Left ventricle myocardium inferior (tissue), 1 donor: ENCODE measurements around the gene CDCA8. TPM values are rescaled to one million over a fixed set of nuclear protein-coding genes. Genes with fewer than 3 reads are reported as not detected.
A peak's percentile ranks its signal among the peaks of the same experiment; 100 is the strongest.

Experiments used
- DNase-seq: peaks from one replicate; pipeline ENCODE4 v3.0.0-alpha.2; 2020
- H3K27ac ChIP-seq: fragments of 200-600 bp; replicated peaks from 2 replicates; pipeline ENCODE4 v1.8.0; 2021
- H3K27me3 ChIP-seq: fragments of 200-600 bp; 2 replicates; pipeline ENCODE4 v1.8.0; 2021; ENCODE audit warnings: low read depth
- H3K36me3 ChIP-seq: fragments of 200-600 bp; 2 replicates; pipeline ENCODE4 v1.8.0; 2021
- H3K4me1 ChIP-seq: fragments of 200-600 bp; 2 replicates; pipeline ENCODE4 v1.8.0; 2021
- H3K4me3 ChIP-seq: fragments of 200-600 bp; 2 replicates; pipeline ENCODE4 v1.8.0; 2021; ENCODE audit warnings: mild to moderate bottlenecking, moderate library complexity
- H3K9me3 ChIP-seq: fragments of 200-600 bp; replicated peaks from 2 replicates; pipeline ENCODE4 v1.8.0; 2021
- intact Hi-C: fragments of 100-400 bp; cut with micrococcal nuclease; formaldehyde crosslinking; loops from one replicate; pipeline ENCODE4 v1.11.0; 2022
- total RNA-seq: library from RNA; stranded (reverse); fragmentation: NEBNext Ultra II Directional; extraction: Animal tissue kit (Norgen Biotek cat#: 25700); gene quantifications from one replicate; pipeline ENCODE4 v1.2.1, GENCODE V29; 2021
- TF ChIP-seq, protein P1 (sequence below): fragments of 200-600 bp; IDR thresholded peaks from 2 replicates; pipeline ENCODE4 v1.8.0; 2021; ENCODE audit warnings: antibody characterized with exemption, mild to moderate bottlenecking, borderline replicate concordance
- donor health status: DM: no; HTN: yes; CAD: no; lungs with severe emphysema.

CDCA8 gene
- total RNA-seq, 1 donor from 2014 or later, result 0.33 TPM

DNA sequence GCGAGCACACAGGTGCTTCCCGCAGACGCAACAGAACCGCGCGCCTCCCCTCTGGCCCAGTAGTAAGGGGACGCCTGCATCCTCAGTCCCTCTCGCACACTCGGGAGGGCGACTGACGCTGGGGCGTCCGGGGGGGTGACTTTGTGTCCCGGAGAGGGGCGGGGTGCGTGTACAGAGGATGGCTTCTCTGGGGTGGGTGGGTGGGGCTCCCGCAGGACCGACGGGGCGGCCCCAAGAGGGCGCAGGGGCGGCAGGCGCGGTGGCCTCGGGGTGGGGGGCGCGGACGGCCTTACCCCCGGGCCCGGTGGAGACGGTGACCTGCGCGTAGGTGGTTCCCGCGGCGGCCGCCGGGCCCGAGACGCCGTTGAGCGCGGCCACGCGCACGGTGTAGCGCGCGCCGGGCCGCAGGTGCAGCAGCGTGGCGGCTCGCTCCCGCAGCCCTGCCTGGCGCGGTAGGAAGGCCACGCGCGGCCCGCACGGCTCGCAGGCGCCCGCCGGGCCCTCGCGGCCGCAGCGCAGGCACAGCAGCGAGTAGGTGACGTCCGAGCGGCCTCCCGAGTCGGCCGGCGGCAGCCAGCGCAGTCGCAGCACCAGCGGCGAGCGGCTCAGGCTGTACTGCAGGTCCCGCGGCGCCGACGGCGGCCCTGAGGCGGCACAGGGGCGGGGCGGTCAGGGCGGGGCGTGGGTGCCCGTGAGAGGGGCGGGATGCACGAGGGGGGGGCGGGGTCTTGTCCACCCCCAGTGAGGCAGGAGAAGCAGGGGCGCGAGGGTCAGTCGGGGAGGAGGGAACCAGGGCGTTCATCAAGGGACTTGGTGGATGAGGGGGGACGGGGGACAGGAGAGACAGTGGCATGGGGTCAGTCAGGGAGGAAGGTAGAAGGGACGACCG is 60.5 kb downstream of the CDCA8 start:
- Histone ChIP-seq H3K4me1 (no peaks in the 10 kb centered on the region), H3K27ac (no peak overlapping the region), H3K27me3 (peaks cover 99% of the 10 kb centered on the region), H3K36me3 (no peaks in the 10 kb centered on the region), H3K4me3 (peak overlapping the region; percentile 51), H3K9me3 (no peaks in the 10 kb centered on the region)
- no peak for DNase-seq
- TF ChIP-seq, protein P1, sequence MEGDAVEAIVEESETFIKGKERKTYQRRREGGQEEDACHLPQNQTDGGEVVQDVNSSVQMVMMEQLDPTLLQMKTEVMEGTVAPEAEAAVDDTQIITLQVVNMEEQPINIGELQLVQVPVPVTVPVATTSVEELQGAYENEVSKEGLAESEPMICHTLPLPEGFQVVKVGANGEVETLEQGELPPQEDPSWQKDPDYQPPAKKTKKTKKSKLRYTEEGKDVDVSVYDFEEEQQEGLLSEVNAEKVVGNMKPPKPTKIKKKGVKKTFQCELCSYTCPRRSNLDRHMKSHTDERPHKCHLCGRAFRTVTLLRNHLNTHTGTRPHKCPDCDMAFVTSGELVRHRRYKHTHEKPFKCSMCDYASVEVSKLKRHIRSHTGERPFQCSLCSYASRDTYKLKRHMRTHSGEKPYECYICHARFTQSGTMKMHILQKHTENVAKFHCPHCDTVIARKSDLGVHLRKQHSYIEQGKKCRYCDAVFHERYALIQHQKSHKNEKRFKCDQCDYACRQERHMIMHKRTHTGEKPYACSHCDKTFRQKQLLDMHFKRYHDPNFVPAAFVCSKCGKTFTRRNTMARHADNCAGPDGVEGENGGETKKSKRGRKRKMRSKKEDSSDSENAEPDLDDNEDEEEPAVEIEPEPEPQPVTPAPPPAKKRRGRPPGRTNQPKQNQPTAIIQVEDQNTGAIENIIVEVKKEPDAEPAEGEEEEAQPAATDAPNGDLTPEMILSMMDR, result no peak
- intact Hi-C loops, result no loop called here

DNA sequence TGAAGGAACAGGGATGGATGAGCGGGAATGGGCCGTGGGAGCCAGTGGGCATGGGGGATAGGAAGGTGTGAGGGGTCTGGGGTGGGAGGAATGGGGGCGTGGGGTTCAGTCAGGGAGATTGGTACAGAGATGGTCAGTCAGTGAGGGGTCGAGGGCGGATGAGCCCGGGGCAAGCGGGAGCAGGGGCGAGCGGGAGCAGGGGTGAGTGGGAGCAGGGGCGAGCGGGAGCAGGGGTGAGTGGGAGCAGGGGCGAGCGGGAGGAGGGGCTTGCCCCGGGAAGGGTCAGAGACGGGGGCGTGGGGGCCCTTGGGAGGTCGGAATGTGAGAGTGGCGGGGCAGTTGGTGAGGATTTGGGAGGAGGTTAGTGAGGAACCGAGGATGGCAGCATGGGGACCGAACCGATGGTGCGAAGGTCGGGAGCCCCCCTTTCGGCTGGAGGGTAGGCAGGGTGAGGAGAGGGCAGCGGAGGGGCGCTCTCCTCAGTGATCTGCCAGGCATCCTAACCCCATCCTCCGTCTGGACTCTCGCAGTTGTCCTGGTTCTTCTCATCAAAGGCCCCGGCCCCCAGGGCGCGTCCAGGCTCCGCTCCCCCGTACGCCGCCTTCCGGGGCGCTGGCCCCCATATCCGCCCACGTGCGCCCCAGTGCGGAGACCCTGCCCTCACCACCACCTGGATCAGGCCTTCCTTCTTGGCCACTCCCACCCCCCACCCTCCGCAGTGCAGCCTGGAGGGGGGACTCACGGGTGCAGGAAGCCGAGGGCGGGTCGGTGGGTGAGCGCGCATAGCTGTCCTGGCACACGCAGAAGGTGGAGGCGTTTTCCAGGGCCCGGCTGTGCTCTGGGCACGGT is 61.4 kb downstream of the CDCA8 start:
- Histone ChIP-seq H3K9me3 (no peaks in the 10 kb centered on the region), H3K27me3 (peaks cover 99% of the 10 kb centered on the region), H3K4me3 (no peak overlapping the region), H3K36me3 (no peaks in the 10 kb centered on the region), H3K27ac (no peak overlapping the region), H3K4me1 (no peaks in the 10 kb centered on the region)
- TF ChIP-seq, protein P1, result no peak
- no peak for DNase-seq
- intact Hi-C loops, result no loop called here

DNA sequence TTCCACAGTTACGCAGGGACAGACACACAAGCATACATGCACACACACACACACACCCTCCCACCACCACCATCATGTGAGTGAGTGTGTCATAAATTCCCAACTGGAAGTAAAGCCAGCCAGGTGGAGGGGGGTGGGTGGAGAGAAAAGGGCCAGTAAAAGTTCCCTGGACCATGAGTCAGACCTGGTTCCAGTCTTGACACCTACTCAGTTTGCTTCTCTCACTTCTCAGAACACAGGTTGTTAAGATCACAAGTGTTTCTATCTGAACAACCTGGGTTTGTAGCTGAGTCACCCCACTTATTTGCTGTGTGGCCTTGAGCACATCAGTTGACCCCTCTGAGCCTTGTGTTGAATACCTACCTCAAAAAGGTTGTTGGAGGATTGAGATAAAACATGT is 63.0 kb downstream of the CDCA8 start:
- DNase-seq, result no peak
- Histone ChIP-seq H3K4me3 (no peak overlapping the region), H3K36me3 (no peaks in the 10 kb centered on the region), H3K4me1 (no peaks in the 10 kb centered on the region), H3K9me3 (no peaks in the 10 kb centered on the region), H3K27me3 (peaks cover 99% of the 10 kb centered on the region), H3K27ac (no peak overlapping the region)
- TF ChIP-seq, protein P1, result no peak
- intact Hi-C loops, result no loop called here

DNA sequence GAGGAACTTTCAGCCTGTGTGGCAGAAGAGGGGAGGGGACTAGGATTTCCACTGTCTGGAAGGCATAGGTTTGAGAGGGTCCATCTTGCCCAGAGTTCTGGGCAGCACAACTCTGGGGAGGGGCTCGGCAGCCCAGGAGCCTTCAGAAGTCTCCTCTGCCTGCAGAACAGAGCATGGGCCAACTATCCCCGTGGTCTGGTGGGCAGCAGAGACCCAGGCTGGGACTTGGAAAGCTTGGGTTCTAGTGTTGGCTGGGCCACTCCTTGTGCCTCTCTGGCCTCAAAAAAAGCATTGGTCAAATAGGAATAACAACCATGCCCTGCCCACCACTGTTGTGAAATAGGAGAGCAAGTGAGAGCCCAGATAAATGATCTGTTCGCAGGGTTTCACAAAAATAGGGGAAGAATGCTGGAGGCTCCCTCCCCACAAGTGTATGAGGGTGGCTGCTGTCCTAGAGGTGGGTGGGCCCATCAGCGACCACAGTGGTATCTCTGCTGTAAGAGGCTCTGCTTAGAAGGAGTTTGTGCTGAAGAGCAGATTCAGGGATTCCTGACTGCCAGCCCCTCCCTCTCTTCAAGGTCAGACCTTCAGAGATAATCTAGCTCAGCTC is 63.7 kb downstream of the CDCA8 start:
- TF ChIP-seq, protein P1, result no peak
- no peaks in the 10 kb centered on the region for H3K4me1 ChIP-seq
- H3K27ac ChIP-seq, result no peak overlapping the region
- no peak overlapping the region for H3K4me3 ChIP-seq
- no peak for DNase-seq
- intact Hi-C loops, result no loop called here
- H3K36me3 ChIP-seq, result no peaks in the 10 kb centered on the region
- H3K9me3 ChIP-seq, result no peaks in the 10 kb centered on the region
- H3K27me3 ChIP-seq, result peaks cover 99% of the 10 kb centered on the region

Other genes starting within 250 kb of the CDCA8 start
- 4.9 TPM for gene ZC3H12A, start 217.9 kb upstream of the CDCA8 start, total RNA-seq
- gene MEAF6, start 177.8 kb upstream of the CDCA8 start, total RNA-seq, result 34.1 TPM
- 7.0 TPM for gene SNIP1, start 138.2 kb upstream of the CDCA8 start, total RNA-seq
- 6.9 TPM for gene DNALI1, start 135.6 kb upstream of the CDCA8 start, total RNA-seq
- gene GNL2, start 96.6 kb upstream of the CDCA8 start, total RNA-seq, result 20.1 TPM
- gene RSPO1, start 57.6 kb upstream of the CDCA8 start, total RNA-seq, result not detected
- gene EPHA10, start 72.6 kb downstream of the CDCA8 start, total RNA-seq, result 0.14 TPM
- gene MANEAL, start 101.3 kb downstream of the CDCA8 start, total RNA-seq, result 1.9 TPM
- gene C1orf122, start 115.3 kb downstream of the CDCA8 start, total RNA-seq, result 47.3 TPM
- 5.7 TPM for gene YRDC, start 115.7 kb downstream of the CDCA8 start, total RNA-seq
- 11.3 TPM for gene MTF1, start 167.1 kb downstream of the CDCA8 start, total RNA-seq